Astrocyte of the spinal cord (primary cell): Measurements from ENCODE around the gene IQCM.
A peak's percentile ranks its signal among the peaks of the same experiment; 100 is the strongest.

Source experiments
- DNase-seq: peaks from one replicate; pipeline ENCODE4 v3.0.0; 2011; ENCODE audit warnings: low read depth, low spot score
- H3K4me3 ChIP-seq: 2 replicates; pipeline ENCODE4 v1.5.1; 2011; ENCODE audit warnings: low read depth, mild to moderate bottlenecking, low read length, moderate library complexity
- CTCF ChIP-seq: IDR thresholded peaks from 2 replicates; pipeline ENCODE4 v1.5.1; 2012; ENCODE audit warnings: low read depth, mild to moderate bottlenecking, low read length, inconsistent platforms
- in situ Hi-C: cut with HindIII; loops from 2 replicates; pipeline ENCODE4 v1.10.0; 2017; ENCODE audit warnings: low sequenced_read_pairs

The IQCM gene

DNA sequence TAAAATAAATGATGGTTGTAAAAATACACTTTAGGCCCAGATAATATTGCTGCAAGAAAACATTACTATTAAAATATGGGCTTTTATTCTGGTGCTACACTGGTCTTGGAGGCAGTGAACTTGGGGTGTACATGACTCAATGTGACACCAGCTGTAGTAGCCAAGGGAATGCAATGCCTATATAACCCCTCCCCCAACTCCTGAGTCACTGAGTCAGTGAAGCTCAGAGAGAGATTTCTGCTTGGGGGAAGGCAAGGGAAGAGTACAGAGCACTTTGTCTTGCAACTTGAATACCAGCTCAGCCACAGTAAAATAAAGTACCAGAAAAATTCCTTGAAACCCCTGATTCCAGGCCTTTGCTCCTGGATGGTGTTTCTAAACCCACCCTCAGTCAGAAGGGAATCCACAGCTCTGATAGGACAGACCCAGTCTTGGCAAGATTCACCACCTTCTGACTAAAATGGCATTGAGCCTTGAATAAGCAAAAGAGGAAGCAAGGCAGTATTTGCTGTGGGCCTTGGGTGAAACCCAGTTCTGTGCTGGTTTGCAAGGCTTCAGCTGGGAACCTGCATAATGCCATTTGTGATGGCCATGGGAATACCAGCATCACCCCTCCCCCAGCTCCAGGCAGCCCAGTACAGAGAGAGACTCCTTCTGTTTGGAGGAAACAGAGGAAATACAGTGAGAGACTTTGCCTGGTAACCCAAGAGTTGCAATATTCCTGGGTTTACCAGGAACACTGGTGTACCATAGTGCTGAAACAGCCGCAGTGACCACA lies 209.9 kb downstream of the IQCM start:
- TF ChIP-seq CTCF, result no peak
- H3K4me3 ChIP-seq, result no peak overlapping the region
- in situ Hi-C loops, result no loop called here
- DNase-seq, result peak; percentile 69

GRCh38 chr4:149604827-149605226 lies 210.8 kb downstream of the IQCM start:
- in situ Hi-C loops, result no loop called here
- H3K4me3 ChIP-seq, result no peak overlapping the region
- DNase-seq, result no peak
- no peak for TF ChIP-seq CTCF

DNA sequence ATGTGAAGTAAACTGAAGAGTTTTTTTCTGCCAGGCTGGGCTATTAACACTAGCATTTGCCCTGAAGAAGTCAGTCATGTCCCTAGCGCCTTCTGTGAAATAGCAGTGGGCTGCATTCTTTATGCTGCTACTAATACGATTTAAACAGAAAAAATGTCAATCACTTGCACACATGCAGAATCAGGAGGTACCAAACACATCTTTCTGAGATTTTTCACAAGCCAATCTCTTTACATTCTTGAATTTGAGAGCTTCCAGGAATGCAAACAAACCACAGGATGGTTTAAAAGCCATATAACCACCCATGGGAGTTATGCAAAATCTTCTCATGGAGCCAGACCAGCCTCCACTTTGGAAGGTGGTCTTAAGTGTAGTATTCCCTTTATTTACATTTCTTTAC lies 220.1 kb downstream of the IQCM start:
- in situ Hi-C loops, result no loop called here
- TF ChIP-seq CTCF, result no peak
- DNase-seq, result no peak
- H3K4me3 ChIP-seq, result no peak overlapping the region

- no peak overlapping the region for H3K4me3 ChIP-seq
- no peak for DNase-seq
- no peak for TF ChIP-seq CTCF
- in situ Hi-C loops, result no loop called here
Measured at GRCh38 chr4:149589826-149590225, 225.8 kb downstream of the IQCM start.

- no peak overlapping the region for H3K4me3 ChIP-seq
- DNase-seq, result peak; percentile 19
- TF ChIP-seq CTCF, result no peak
- in situ Hi-C loops, result no loop called here
Measured at GRCh38 chr4:149584722-149585121, 230.9 kb downstream of the IQCM start.

GRCh38 chr4:149574971-149575370 lies 240.7 kb downstream of the IQCM start:
- in situ Hi-C loops, result no loop called here
- no peak for TF ChIP-seq CTCF
- H3K4me3 ChIP-seq, result no peak overlapping the region
- DNase-seq, result no peak
